ENCODE results near the gene TMEM131.

DNA sequence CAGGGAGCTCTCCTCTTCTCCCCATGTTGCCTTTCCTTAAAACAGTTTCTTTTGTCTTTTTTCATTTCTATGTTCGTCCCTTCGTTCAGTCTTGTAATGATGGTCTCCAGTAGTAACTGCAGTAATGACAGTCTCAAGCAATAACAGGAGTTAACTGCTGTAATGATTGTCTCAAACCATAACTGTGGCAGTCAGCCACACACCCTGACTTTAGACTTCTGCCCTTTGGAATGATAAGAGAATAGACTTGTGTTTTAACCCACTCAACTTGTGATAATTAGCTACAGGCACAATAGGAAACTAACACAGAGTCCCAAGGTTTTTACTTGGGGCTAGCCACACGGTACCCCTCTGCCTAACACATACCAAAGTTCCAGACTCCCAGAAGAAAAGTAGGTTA lies 12.1 kb downstream of the TMEM131 start:
- TF ChIP-seq, protein P1, sequence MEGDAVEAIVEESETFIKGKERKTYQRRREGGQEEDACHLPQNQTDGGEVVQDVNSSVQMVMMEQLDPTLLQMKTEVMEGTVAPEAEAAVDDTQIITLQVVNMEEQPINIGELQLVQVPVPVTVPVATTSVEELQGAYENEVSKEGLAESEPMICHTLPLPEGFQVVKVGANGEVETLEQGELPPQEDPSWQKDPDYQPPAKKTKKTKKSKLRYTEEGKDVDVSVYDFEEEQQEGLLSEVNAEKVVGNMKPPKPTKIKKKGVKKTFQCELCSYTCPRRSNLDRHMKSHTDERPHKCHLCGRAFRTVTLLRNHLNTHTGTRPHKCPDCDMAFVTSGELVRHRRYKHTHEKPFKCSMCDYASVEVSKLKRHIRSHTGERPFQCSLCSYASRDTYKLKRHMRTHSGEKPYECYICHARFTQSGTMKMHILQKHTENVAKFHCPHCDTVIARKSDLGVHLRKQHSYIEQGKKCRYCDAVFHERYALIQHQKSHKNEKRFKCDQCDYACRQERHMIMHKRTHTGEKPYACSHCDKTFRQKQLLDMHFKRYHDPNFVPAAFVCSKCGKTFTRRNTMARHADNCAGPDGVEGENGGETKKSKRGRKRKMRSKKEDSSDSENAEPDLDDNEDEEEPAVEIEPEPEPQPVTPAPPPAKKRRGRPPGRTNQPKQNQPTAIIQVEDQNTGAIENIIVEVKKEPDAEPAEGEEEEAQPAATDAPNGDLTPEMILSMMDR (IDR thresholded peaks at IDR 0.05) = no peak
- no peak for TF ChIP-seq POLR2A (IDR thresholded peaks at IDR 0.05)
